GM18511 (cell line): ENCODE data around the gene YY1.
"Not testable (repeated sequence)": the region's sequence is repeated elsewhere in the genome, so short reads cannot be mapped to it uniquely, and the experiment has no call there.

Experiments used
- ATAC-seq: cut with Tn5 transposase; IDR thresholded peaks from one replicate; pipeline ENCODE4 v1.9.1; 2021; ENCODE audit warnings: mild to moderate bottlenecking, moderate library complexity; ENCODE audit not compliant: unreplicated experiment

Gene YY1

DNA sequence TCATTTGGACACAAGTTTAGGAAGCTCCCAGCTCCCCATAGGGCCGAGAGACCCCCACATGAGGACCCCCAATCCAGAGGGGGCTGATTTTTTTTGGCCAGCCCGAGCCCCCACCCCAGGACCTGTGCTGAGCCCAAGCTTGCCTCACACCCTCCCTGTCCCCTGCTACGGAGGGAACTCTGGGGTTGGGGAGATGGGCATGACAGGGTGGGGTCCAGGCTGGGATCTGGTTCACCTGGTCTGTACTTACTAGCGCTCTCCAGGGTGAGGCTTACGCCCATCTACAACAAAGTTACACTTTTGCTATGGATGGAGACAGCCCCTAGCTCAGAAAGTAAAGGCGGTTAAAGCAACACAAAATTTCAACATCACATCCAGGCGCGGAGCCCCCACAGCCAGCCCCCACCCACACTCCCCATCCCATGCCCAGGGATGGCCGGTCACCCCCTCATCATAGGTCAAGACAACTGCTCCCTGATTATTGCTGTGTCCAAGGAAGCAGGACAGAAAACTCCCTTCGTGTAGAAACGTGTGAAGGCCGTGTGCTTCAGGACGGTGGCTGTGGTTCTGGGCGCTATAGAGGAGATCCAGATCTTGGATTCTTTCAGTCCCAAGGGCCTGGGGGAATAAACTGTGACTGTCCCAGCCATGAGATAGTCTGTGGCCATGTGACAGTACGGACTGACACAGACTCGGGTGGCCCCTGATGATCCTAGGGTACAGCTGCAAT lies 56.6 kb downstream of the YY1 start:
- no peak for ATAC-seq

- no peak for ATAC-seq
Observed at GRCh38 chr14:100296106-100296651, 57.2 kb downstream of the YY1 start.

DNA sequence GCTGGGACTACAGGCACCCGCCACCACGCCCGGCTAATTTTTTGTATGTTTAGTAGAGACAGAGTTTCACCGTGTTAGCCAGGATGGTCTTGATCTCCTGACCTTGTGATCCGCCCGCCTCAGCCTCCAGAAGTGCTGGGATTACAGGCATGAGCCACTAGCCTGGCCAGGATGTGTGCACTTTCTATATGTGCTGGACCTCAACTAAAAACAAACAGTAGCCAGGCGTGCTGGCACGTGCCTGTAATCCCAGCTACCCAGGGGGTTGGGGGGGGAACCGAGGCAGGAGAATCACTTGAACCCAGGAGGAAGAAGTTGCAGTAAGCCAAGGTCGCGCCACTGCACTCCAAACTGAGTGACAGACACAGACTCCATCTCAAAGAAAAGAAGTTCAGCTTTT lies 57.8 kb downstream of the YY1 start:
- not testable (repeated sequence) for ATAC-seq

DNA sequence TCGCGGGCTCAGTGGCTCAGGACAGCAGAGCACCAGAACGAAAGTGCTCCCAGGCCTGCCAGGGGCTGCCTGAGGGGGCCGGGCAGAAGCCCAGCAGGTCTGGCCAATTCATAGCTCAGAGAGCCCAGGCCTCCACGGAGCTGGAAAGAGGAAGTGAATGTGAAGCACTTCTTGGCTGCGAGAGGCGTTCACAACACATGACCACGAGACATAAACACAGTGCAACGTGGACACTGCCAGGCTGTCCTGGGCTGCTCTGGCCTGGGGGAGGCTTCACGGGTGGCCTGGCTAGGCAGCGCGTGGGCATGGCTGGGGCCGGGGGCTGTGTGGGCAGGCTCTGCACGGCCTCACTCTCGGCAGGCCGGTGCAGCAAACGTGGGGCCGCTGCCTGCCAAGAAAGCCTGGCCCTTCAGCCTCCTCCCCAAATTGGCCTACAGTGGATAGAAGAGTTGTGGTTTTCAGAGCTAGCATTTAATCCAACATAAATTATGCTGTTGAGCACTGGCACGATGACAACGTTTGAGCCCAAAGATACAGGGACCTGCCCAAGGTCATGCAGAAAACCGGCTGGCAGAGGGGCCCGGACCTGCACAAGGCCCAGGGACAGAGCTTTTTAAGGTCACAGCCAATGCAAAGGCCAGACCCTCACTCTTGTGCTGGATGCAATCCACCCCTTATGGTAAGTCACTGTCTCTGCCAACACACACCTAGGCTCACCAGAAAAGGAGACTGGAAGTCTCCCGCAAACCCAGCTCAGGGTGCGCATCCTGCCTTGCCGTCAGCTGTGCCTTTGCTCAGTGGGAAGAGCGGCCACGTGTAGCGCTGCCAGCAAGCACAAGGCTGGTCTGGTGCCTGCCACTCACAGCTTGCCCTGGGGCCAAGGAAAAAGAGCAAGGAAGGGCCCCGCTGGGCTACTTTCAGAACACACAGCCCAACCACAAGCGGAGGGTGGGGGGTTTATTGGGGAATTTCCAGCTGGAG lies 58.7 kb downstream of the YY1 start:
- ATAC-seq = peak; percentile 84

DNA sequence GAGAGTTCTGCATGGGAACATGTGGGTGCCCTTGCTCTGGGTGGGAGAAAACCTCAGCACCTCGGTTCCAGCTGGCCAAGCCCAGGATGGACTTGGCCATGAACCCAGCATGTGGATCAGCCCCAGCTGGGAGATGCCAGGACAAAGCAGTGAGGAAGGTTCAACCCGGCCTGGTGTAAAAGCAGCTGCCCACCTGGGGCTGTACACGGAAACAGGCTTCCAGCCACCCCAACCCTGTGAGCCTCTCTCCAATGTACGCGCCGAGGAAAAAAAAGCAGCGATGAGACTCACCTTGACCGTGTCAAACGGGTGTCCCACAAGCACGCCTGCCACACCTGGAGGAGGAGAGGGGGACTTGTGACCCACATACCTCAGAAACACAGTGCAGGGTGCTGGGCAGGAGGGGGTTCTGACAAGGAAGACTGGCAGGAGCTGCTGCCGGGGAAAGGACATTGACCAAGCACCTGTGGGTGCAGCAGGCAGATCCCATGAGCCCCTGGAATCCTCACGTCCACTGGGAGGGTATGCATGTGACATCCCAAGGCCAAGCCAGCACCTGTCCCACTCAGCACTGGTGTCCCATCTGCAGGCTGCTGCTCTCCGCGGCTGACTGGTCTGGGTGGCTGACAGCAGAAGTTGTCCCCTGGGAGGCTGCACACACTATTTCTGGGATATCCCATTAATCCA lies 59.8 kb downstream of the YY1 start:
- no peak for ATAC-seq

GRCh38 chr14:100299238-100299560 lies 60.3 kb downstream of the YY1 start:
- ATAC-seq = no peak

- ATAC-seq = no peak
Observed at GRCh38 chr14:100302616-100303015, 63.7 kb downstream of the YY1 start.

DNA sequence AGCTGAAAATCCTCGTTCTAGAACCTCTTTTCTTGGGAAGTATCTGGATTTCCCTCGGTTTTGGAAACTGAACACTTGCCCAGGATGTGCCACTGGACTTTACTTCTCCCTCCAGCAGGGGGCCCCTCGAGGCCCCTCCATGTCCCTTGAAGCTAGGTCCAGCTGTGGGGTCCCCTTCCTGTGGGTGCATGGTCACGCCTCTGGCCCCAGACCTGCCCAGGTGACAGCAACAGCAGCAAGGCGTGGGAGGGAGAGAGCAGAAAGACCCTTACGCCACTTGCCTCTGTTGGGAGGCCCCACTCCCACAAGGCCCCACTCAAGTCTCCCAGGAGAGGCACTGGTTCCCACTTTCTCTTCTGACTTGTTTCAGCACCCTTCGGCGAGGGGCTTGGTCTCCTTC lies 64.2 kb downstream of the YY1 start:
- ATAC-seq = no peak

- ATAC-seq = no peak
Observed at GRCh38 chr14:100303925-100304324, 65.0 kb downstream of the YY1 start.

DNA sequence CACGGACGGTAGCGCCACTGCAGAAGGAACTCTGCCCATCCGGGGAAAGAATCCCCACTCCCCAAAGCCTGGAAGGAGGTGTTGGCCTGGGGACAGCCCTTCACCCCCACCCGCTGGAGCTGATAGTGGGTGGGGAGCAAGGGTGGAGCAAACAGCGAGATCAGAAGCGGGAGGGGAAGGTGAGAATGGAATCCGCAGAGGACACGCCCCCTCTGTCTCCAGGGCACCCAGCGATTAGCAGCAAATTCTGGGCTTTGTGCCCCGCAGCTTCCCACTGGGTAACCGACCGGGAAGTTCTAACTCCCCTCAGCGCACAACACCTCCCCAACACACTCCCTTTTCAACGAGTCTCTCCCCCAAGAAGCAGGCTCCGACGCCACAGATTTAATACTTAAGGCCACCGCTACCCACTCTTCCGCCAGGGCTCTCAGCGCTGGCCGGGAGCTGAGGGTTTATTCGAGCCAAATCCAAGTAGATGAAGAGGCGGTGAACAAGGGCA lies 65.9 kb downstream of the YY1 start:
- ATAC-seq = no peak

DNA sequence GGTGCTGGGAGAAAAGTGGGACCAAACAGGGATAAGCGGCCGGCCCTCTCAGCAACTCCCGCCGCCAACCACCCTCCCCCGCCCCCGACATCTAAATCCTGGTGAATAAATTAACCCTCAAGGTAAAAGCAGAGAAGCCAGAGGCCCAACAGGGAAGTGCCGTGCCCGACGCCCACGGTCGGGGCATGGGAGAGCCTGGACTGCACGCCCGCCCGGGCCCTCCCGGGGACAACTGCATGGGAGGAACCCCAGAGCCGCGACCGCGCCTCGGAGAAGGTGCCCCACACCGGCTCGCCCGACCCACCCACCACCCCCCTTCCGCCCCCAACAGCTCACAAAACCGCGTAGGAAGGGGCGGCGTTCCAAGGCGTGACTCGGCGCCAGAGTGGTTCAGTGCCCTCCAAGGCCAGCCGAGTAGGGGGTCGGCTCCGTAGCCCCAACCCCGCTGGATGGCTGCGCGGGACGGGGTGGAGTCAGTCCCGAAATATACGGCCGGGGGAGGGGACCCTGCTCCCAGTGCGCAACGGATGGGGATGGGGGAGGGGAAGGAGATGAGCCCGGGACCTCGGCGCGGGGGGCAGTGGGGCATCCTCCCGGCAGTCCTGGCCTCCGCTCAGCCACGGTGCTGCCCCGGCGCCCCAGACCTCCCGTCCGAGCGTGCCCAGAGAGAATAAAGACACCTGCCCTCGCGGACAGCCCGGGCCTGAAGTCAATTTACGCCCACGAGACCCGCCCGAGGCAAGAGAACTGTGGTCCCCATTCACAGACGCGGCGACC lies 66.6 kb downstream of the YY1 start:
- peak; percentile 12 for ATAC-seq

GRCh38 chr14:100306101-100306997 lies 67.4 kb downstream of the YY1 start, which contains the start of gene SLC25A29:
TSS of gene SLC25A29 (minus strand) at chr14:100306444. CDS start at chr14:100306232, 212 bp downstream.
- ATAC-seq = peak; percentile 87

DNA sequence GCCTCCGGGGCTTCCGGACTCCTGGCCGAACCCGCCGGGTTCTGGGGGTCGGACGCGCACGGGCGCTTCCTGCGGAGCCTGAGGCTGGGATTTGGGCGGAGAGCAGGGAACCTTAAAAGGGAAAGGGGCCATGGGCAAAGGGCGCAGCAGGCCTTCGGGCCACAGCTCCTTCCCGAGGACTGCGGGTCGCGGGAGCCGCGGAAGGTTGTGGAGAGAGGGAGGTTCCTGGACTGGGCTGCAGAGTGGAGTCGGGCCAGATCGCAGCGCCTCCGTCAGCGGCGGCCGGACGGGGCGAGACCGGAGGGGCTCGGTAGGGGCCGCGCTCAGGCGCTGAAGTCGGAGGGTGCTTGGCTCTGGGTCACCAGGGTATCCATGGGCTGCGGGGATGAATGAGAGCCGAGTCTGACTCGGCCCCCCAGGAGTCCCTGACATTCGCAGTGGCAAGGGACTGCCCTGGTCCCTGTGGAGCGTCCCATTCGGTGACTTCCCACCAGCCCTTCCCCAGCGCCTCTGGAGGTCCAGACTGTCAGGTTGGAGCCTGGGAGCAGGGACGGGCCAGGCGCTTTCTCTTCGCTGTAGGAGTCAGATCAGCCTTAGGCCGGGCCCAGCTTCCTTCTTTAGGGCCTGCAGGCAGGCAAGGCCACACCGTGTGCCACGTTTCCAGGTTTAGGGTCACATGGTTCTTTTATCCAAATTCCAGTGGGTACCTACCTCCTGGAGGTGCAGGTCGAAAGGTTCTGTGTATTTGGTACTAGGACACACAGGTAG lies 68.2 kb downstream of the YY1 start:
- ATAC-seq = peak; percentile 17

- ATAC-seq = no peak
Observed at GRCh38 chr14:100307766-100308426, 69.0 kb downstream of the YY1 start.

DNA sequence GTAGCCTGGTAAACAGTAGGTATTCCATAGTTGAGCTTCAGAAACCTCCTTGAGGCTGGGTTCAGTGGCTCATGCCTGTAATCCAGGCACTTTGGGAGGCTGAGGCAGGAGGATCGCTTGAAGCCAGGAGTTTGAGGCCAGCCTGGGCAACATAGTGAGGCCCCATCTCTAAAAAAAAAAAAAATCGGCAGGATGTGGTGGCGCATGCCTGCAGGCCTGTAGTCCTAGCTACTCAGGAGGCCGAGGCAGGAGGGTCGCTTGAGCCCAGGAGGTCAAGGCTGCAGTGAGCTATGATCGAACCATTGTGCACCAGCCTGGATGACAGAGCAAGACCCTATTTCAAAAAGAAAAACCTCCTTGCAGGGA lies 69.5 kb downstream of the YY1 start:
- ATAC-seq = not testable (repeated sequence)

GRCh38 chr14:100309028-100309737 lies 70.2 kb downstream of the YY1 start:
- ATAC-seq = no peak
